NCI-H526 (cell line): ENCODE data around the gene CD300LB.
"Not testable (repeated sequence)": the region's sequence is repeated elsewhere in the genome, so short reads cannot be mapped to it uniquely, and the experiment has no call there.

Experiments
- DNase-seq, 2 experiments: peaks; one replicate each; lab custom pipeline; 2025; lab: John Stamatoyannopoulos, UW

The CD300LB gene

GRCh38 chr17:74525781-74526288, 5.4 kb downstream of the CD300LB start:
- DNase-seq, result no peak

GRCh38 chr17:74525465-74525725, 5.9 kb downstream of the CD300LB start:
- DNase-seq, result no peak

- no peak for DNase-seq
These were observed 6.4 kb downstream of the CD300LB start for GRCh38 chr17:74524653-74525464.

GRCh38 chr17:74523308-74523707, 8.0 kb downstream of the CD300LB start:
- no peak for DNase-seq

GRCh38 chr17:74522381-74523105, 8.7 kb downstream of the CD300LB start:
- DNase-seq, result no peak

- DNase-seq, result no peak
These were observed 9.5 kb downstream of the CD300LB start for GRCh38 chr17:74521701-74522201.

- DNase-seq, result no peak
These were observed 10.3 kb downstream of the CD300LB start for GRCh38 chr17:74520790-74521480.

GRCh38 chr17:74520016-74520434, 11.2 kb downstream of the CD300LB start:
- DNase-seq, result no peak

GRCh38 chr17:74518413-74518981, 12.8 kb downstream of the CD300LB start:
- not testable (repeated sequence) for DNase-seq

GRCh38 chr17:74516561-74517328, 14.5 kb downstream of the CD300LB start:
- DNase-seq, result no peak

- no peak for DNase-seq
These were observed 15.3 kb downstream of the CD300LB start for GRCh38 chr17:74515941-74516340.

GRCh38 chr17:74514632-74515334, 16.5 kb downstream of the CD300LB start:
- DNase-seq, result no peak

GRCh38 chr17:74513987-74514631, 17.2 kb downstream of the CD300LB start:
- DNase-seq, result peak in 1 of 2 experiments; percentile 26

GRCh38 chr17:74512624-74513091, 18.6 kb downstream of the CD300LB start:
- no peak for DNase-seq

- DNase-seq, result no peak
These were observed 19.2 kb downstream of the CD300LB start for GRCh38 chr17:74512036-74512435.

GRCh38 chr17:74508156-74508555, 23.1 kb downstream of the CD300LB start:
- no peak for DNase-seq

- DNase-seq, result not testable (repeated sequence)
These were observed 27.3 kb downstream of the CD300LB start for GRCh38 chr17:74503949-74504348.

GRCh38 chr17:74502861-74503260, 28.4 kb downstream of the CD300LB start:
- no peak for DNase-seq

- no peak for DNase-seq
These were observed 31.3 kb downstream of the CD300LB start for GRCh38 chr17:74499992-74500391.

GRCh38 chr17:74497471-74497870, 33.8 kb downstream of the CD300LB start:
- no peak for DNase-seq
